GM18909 (cell line): Measurements from ENCODE around the gene OLIG1.

Source experiments
- ATAC-seq: cut with Tn5 transposase; IDR thresholded peaks from one replicate; pipeline ENCODE4 v1.9.1; 2021; ENCODE audit warnings: mild to moderate bottlenecking; ENCODE audit not compliant: unreplicated experiment, poor library complexity

The OLIG1 gene

DNA sequence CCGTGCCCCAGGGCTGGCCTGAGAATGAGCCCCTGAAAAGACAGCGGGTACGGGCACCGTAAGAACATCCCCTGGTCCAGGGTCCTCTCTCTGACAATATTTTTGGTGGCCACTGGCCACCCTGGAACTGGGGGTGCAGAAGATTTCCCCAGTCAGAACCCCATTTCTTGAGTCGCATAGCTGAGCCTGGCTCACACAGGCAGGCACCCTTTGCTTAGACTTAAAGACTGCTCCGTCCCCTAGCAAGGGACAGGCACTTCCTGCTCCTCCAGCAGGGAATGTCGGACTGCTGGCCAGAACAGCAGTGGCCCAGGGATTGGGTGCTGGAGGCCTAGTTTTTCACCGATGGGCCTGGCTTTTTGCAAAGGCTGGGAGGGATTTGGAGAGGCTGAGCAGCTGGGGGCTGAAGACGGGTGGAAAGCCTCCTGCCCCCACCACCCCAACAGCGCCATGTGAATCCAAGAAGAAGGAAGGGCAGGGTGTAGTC is 39.9 kb upstream of the OLIG1 start:
- ATAC-seq, result no peak

DNA sequence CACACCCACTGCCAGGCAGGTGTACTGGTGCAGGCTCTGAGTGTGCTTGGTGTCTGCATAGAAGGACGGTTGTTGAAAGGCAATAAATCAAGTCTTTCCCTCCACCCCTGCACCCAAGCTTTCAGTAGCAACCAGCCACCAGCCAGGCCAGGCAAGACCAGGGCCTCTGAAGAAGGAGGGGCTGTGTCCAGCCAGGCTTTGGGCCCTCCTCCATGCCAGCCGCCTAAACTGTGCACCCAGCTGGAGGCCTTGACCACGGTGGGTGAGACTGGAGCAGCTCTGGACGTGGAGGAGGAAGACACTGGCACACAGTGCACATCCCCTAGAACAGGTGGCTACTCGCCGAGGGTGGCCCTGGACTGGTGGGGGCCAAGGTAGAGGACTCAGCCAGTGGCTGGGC is 39.3 kb upstream of the OLIG1 start:
- ATAC-seq, result no peak

DNA sequence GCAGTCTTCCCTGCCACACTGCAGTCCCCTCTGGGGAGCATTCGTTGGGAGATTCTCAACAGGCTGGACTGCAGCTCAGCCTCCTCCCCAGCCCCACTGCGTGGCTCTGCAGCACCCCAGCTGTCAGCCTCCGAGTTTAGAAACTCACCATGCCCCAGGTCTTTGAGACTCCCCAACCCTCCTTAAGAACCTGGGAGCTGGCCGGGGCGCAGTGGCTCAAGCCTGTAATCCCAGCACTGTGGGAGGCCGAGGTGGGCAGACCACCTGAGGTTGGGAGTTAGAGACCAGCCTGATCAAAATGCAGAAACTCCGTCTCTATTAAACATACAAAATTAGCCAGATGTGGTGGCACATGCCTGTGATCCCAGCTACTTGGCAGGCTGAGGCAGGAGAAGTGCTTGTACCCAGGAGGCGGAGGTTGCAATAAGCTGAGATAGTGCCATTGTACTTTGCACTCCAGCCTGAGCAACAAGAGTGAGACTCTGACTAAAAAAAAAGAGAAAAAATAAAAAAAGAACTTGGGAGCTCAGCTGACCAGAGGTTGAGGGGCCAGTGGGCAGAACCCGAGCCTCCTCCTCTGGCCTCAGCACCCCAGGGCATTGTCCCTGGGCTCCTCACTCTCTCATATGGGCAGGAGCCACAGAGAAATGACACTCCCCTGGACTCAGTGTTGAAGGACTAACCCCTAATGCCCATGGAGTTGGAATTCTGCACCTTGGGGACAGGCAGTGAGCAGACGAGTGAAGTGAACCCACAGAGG is 38.6 kb upstream of the OLIG1 start:
- ATAC-seq, result no peak

- no peak for ATAC-seq
Observed at GRCh38 chr21:33032434-33033047, 37.4 kb upstream of the OLIG1 start.

GRCh38 chr21:33033094-33033951 is 36.6 kb upstream of the OLIG1 start:
- ATAC-seq, result no peak

DNA sequence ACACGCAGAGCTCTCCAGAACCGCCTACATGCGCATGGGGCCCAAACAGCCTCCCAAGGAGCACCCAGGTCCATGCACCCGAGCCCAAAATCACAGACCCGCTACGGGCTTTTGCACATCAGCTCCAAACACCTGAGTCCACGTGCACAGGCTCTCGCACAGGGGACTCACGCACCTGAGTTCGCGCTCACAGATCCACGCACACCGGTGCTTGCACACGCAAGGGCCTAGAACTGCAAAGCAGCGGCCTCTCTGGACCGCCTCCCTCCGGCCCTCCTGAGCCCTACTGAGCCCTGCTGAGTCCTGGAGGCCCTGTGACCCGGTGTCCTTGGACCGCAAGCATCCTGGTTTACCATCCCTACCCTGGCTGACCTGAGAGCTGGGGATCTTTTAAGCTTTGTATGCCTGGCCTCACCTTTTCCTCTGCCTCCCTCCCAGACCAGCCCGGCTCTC is 36.0 kb upstream of the OLIG1 start:
- no peak for ATAC-seq

GRCh38 chr21:33035147-33035546 is 34.8 kb upstream of the OLIG1 start:
- ATAC-seq, result no peak

GRCh38 chr21:33036430-33037162 is 33.3 kb upstream of the OLIG1 start:
- ATAC-seq, result peak; percentile 46

DNA sequence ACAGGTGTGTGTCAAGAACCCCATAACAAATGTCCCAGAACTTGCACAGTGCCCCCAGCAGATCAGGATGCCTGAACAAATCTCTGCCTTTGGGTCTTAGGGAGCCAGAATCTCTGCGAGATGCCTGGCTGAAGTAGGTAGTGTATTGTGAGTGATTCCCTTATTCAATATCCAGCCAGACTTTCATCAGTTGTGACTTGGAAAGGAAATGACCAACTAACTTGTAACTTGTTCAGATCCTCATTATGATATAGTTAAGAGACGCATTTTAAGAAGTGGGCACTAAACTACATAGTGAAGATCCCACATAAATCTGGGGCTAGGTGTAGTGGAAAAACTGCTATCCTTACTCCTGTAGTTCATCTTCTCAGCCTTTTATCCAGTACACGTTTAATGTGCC is 32.4 kb upstream of the OLIG1 start:
- no peak for ATAC-seq

- ATAC-seq, result no peak
Observed at GRCh38 chr21:33039536-33039935, 30.4 kb upstream of the OLIG1 start.

- no peak for ATAC-seq
Observed at GRCh38 chr21:33040215-33040614, 29.7 kb upstream of the OLIG1 start.

GRCh38 chr21:33041981-33042380 is 28.0 kb upstream of the OLIG1 start:
- no peak for ATAC-seq

- no peak for ATAC-seq
Observed at GRCh38 chr21:33042812-33043211, 27.1 kb upstream of the OLIG1 start.

DNA sequence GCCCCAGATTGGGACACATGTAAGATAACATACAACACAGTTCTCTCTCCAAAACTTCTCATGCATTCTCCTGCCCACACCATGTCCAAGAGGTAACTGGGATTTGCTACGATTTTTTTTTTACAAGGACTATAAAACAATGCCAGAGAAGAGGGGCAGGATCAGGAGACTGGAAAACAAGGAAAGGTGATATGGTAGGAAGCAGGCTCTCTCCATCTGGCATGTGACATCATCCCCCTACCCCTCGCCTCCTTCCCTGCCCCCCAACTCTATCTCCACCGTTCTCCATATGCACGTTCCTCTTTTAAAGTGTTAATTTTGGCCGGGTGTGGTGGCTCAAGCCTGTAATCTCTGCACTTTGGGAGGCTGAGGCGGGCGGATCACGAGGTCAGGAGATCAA is 23.5 kb upstream of the OLIG1 start:
- ATAC-seq, result no peak

DNA sequence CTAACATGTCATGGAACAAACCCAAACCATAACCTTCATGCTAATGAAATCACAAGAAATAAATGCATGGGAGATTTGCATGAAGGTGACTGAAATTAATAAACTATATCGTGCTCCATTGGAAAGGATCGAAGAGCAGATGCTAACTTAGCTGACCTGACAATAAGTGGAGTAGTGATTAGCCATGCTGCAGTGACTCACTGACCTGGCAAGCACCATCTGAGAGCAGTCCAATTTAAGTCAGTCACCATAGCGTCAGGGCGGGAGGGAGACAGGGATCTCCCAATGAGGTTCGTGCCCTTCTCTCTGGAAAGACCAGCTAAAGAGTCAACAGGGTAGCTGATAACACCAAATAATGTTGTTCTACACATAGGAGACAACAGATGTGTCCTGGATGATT is 22.7 kb upstream of the OLIG1 start:
- ATAC-seq, result no peak

DNA sequence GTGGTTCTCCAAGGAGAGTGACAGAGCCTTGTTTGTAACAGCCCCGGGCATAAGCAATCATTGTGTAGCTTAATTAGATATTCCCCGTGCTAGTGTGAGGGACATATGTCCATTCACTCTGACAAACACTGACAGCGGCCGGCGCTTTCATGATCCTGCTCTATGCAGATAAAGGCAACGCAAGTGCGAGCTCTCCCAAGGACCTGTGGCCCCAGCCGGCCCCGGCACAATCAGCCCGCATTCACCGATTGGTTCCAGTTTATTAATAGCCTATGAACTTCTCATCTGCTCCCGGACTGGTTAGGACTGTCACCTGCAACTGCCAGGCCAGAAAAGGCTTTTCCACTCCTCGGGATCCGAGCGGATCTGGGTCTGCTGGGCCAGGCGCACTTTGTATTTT is 18.0 kb upstream of the OLIG1 start:
- no peak for ATAC-seq

DNA sequence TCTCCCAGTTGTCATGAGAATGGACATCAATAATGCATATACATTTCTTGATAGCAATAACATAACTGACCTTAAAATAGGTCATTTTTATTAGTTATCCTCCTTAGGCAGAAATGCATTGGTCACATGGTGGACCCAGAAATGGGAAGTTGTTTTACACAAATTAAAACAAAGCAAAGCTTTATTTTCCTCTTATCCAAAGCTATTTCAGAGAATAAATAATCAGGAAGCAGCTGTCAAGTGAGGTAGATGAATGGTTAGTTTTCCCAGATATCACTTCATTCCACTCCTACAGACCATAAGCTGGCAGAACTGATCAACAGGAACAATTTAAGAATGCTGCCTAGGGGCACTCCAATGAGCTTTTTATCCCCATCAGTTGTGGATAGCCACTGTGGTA is 16.0 kb upstream of the OLIG1 start:
- ATAC-seq, result no peak

- ATAC-seq, result no peak
Observed at GRCh38 chr21:33055991-33056390, 13.9 kb upstream of the OLIG1 start.

DNA sequence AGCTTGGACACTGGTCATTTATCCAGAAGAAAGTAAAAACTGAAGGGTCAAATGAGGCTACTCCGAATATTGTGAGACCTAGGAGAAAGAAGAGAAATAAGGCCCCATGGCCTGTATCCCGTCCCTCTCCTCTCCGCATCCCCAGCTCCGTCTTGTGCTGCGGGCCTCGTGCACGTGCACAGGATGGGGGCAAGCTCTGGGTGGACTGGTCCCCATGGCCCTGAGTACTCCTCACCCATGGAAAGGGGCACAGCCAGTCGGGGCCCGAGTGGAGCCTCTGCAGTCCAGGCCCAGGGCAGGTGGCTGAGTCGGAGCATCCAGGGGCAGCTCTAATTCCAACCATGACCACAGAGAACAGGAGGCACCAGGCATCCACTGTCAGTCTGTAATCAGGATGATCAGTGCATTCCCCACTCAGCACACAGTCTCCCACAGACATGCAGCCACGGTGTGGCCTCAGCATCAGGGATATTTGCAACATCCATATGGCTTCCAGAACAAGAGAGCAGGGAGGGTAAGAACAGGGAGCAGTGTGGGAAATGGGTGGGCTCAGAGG is 12.5 kb upstream of the OLIG1 start:
- ATAC-seq, result no peak

DNA sequence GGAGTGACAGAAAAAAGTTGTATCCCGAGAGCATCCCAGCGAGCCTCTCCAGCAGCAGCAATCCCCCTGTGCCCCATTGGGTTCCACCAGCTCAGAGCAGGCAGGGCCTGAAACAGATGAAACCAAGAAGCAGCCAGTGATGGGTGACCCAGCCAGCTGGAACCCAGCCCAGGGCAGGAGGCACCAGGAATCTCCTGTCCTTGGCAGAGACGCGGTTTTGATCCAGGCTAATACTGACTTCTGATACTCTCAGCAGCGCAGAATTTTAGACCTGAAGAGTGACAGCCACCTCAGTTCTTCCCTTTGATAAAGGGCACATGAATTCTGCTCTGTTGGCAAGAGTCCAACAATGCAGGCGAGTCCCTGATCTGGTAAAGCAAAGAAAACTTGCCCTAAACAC is 11.4 kb upstream of the OLIG1 start:
- ATAC-seq, result no peak
